Kidney (tissue), 14 donors: Measurements from ENCODE around the gene ABHD16A. TPM values are rescaled to one million over a fixed set of nuclear protein-coding genes. Genes with fewer than 3 reads are reported as not detected.

ENCODE experiments used
- DNase-seq, 5 donors: peaks; one replicate each; pipeline ENCODE4 v3.0.0-alpha.2; 2013 to 2020
- FAIRE-seq: peaks from 2 replicates; lab custom pipeline; 2012; peaks lifted over from hg19 to GRCh38; lab: Jason Lieb, UNC
- H3K27ac ChIP-seq, 2 donors: one replicate each; pipeline ENCODE4 v1.7.0; 2013; ENCODE audit warnings: low read depth in 2 of 2, low read length in 2 of 2, inconsistent platforms in 1 of 2
- H3K27me3 ChIP-seq: one replicate; pipeline ENCODE4 v1.7.1; 2013; ENCODE audit warnings: low read length, inconsistent platforms; ENCODE audit not compliant: control insufficient read depth, insufficient read depth
- H3K36me3 ChIP-seq, 3 donors: one replicate each; pipeline versions ENCODE4 v1.7.0 to v1.7.1; 2013; ENCODE audit warnings: low read length in 3 of 3, control low read depth in 1 of 3, inconsistent platforms in 1 of 3; ENCODE audit not compliant: insufficient read depth in 3 of 3, control insufficient read depth in 2 of 3
- H3K4me1 ChIP-seq, 3 donors: one replicate each; pipeline versions ENCODE4 v1.7.0 to v1.7.1; 2013; ENCODE audit warnings: low read length in 3 of 3, inconsistent platforms in 1 of 3, low read depth in 1 of 3; ENCODE audit not compliant: control insufficient read depth in 2 of 3, insufficient read depth in 2 of 3
- H3K4me3 ChIP-seq, 3 donors: one replicate each; pipeline versions ENCODE4 v1.7.0 to v1.8.1; 2013; ENCODE audit warnings: low read length in 3 of 3, control low read depth in 1 of 3, inconsistent platforms in 1 of 3
- H3K9ac ChIP-seq, 3 donors: one replicate each; pipeline versions ENCODE4 v1.7.0 to v1.7.1; 2013; ENCODE audit warnings: low read length in 3 of 3, control low read depth in 1 of 3, inconsistent platforms in 1 of 3
- H3K9me3 ChIP-seq, 3 donors: one replicate each; pipeline versions ENCODE4 v1.7.0 to v1.7.1; 2013; ENCODE audit warnings: low read length in 3 of 3, control low read depth in 1 of 3, inconsistent platforms in 1 of 3; ENCODE audit not compliant: control insufficient read depth in 2 of 3, insufficient read depth in 1 of 3
- CTCF ChIP-seq: IDR thresholded peaks from 3 replicates; pipeline ENCODE4 v1.5.1; 2012; ENCODE audit warnings: mild to moderate bottlenecking, moderate library complexity, borderline replicate concordance; ENCODE audit not compliant: insufficient read depth; ENCODE audit errors: extremely low read depth
- intact Hi-C: fragments of 100-400 bp; cut with DNase I; formaldehyde crosslinking; loops from one replicate; pipeline ENCODE4 v1.11.1; 2022
- polyA plus RNA-seq: library from polyadenylated mRNA; stranded (reverse); fragments of 350-450 nt; fragmentation: Illumina TruSeq; extraction: RNeasy Lipid Tissue Mini Kit (QIAGEN cat#74804); gene quantifications from one replicate; pipeline ENCODE4 v1.2.3, GENCODE V29; 2014; ENCODE audit warnings: low read depth, low replicate concordance; ENCODE audit not compliant: insufficient read depth
- total RNA-seq: library from RNA; stranded (reverse); fragmentation: NEBNext Ultra II Directional; extraction: Animal tissue kit (Norgen Biotek cat#: 25700); gene quantifications from one replicate; pipeline ENCODE4 v1.2.1, GENCODE V29; 2021
- donor health status: control.
- donor health status: control.
- donor health status: control.
- donor health status: control.
- donor health status: control.
- donor health status: DM: yes; HTN: yes; CAD: no.
- donor health status: Normal renal cell carcinoma (clear cell type).

Gene ABHD16A
- total and polyA plus RNA-seq, 2 donors from 2014 or later, result 48.7 to 50.2 TPM

DNA sequence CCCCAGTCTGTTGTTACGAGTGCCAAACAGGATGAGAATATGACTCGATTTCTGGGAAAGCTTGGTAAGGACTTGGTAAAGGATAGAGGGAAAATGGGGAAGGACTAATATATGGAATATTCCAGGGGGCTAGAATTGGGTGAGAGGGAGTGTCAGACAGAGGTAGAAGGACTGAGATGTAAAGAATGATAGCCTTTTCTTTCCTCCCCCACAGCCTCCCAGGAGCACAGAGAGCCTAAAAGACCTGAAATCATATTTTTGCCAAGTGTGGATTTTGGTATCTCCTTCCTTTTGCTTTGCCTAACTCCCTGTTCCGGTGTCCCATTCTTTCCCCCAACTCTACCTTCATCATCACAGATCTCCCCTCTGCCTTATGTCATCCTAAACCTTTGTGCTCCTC is 39.8 kb upstream of the ABHD16A start:
- Histone ChIP-seq H3K4me1 (peaks cover 6 to 16% (median 15%) of the 10 kb centered on the region in 3 donors), H3K36me3 (peaks cover 2 to 3% (median 3%) of the 10 kb centered on the region in 3 donors), H3K9me3 (no peaks in the 10 kb centered on the region), H3K4me3 (no peak overlapping the region), H3K27me3 (no peaks in the 10 kb centered on the region), H3K9ac (no peak overlapping the region), H3K27ac (no peak overlapping the region)
- intact Hi-C loops, result no loop called here
- no peak for FAIRE-seq
- TF ChIP-seq CTCF, result no peak
- DNase-seq, result no peak

DNA sequence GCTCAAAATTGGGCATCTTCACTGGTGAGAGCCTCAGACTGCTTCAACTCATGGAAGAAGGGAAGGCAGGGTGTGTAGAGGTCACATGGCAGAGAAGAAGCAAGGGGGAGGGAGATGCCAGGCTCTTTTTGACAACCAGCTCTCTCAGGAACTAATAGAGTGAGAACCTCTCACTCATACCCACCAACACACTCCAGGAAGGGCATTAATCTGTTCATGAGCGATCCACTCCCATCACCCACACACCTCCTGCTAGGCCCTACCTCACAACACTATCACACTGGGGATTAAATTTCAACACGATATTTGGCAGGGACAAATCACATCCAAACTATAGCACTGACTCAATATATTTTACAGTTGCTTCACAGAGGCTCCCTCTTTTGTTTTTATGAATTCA is 38.7 kb upstream of the ABHD16A start:
- H3K9ac ChIP-seq, result no peak overlapping the region

DNA sequence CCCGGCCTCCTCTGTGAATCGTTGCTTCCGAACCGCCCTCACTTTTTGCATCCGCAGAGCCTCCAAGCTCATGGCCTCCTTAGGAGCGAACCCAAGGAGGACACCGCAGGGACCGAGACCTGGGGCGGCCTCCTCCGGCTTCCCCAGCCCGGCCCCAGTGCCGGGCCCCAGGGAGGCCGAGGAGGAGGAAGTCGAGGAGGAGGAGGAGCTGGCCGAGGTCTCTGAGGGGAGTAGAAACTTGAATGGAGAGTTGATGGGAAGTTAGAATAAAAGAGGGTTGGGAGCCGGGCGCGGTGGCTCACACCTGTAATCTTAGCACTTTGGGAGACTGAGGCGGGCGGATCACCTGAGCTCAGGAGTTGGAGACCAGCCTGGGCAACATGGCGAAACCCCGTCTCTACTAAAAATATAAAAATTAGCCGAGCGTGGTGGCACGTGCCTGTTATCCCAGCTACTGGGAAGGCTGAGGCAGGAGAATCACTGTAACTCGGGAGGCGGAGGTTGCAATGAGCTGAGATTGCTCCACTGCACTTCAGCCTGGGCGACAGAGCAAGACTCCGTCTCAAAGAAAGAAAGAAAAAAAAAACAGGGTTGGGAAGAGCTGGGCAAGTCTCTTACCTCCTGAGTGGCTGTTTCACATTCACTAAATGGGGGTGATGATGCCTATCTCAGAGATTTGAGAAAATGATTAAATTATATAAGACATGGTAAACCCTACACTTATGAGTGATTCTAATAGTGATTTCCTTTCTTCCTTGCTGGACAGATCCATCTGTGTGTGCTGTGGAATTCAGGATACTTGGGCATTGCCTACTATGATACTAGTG is 37.5 kb upstream of the ABHD16A start:
- no peaks in the 10 kb centered on the region for H3K27me3 ChIP-seq
- H3K36me3 ChIP-seq, result peaks cover 0 to 2% (median 0%) of the 10 kb centered on the region in 3 donors
- FAIRE-seq (no peak), DNase-seq (peak in 2 of 5 donors; percentile 38 to 47)
- H3K4me3 ChIP-seq, result peak overlapping the region; percentile 74 to 93 (median 88)
- H3K27ac ChIP-seq, result peak overlapping the region; percentile 92 to 93
- H3K9me3 ChIP-seq, result no peaks in the 10 kb centered on the region
- peaks cover 10 to 32% (median 27%) of the 10 kb centered on the region in 3 donors for H3K4me1 ChIP-seq
- intact Hi-C loops, result no loop called here
- peak overlapping the region; percentile 37 to 80 (median 60) for H3K9ac ChIP-seq
- no peak for TF ChIP-seq CTCF

More for the DNA sequence above, 38.7 kb upstream of the ABHD16A start:
- Histone ChIP-seq H3K4me1 (peaks cover 10 to 27% (median 24%) of the 10 kb centered on the region in 3 donors), H3K4me3 (no peak overlapping the region), H3K36me3 (peaks cover 0 to 2% (median 0%) of the 10 kb centered on the region in 3 donors), H3K27me3 (no peaks in the 10 kb centered on the region), H3K27ac (no peak overlapping the region), H3K9me3 (no peaks in the 10 kb centered on the region)
- TF ChIP-seq CTCF, result no peak
- FAIRE-seq, result no peak
- intact Hi-C loops, result no loop called here
- DNase-seq, result peak in 1 of 5 donors; percentile 5
